DND-41 (cell line): Measurements from ENCODE around the gene GNB2.

ENCODE experiments used
- EZH2 ChIP-seq: IDR thresholded peaks from 3 replicates; pipeline ENCODE4 v1.6.1; 2012; ENCODE audit warnings: borderline replicate concordance, low read depth, mild to moderate bottlenecking, moderate library complexity, low read length, inconsistent platforms; ENCODE audit not compliant: severe bottlenecking
- TF ChIP-seq, protein P1 (sequence below): IDR thresholded peaks from 2 replicates; pipeline ENCODE4 v1.5.1; 2012; ENCODE audit warnings: borderline replicate concordance, low read length, moderate library complexity, mild to moderate bottlenecking; ENCODE audit not compliant: poor library complexity, severe bottlenecking; ENCODE audit errors: extremely low read depth

DNA sequence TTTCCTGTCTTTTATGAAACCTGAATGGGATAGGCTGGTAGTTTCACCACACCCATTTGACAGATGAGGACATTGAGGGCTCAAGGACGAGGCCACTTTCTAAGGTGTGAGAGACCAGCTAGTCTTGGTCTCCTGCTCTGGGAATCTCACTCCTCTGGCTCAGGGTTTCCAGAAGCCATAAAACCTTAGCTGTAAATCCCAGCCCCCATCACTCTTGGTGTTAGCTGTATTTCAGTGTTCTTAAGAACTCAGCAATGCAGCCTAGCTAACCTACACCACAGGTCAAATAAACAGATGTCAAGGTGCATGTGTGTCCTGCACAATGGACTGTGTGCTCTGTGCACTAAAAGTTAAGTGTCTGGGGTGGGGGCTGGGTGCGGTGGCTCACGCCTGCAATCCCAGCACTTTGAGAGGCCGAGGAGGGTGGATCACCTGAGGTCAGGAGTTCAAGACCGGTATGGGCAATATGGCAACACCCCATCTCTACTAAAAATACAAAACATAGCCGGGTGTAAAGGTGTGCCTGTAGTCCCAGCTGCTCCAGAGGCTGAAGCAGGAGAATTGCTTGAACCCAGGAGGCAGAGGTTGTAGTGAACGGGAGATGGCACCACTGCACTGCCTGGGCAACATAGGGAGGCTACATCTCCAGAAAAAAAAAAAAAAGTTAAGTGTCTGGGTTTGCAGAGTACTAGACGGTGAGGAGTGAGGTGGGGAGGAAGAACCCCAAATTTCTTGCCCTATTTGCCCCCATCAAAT is 46.2 kb downstream of the GNB2 start:
- TF ChIP-seq, protein P1, sequence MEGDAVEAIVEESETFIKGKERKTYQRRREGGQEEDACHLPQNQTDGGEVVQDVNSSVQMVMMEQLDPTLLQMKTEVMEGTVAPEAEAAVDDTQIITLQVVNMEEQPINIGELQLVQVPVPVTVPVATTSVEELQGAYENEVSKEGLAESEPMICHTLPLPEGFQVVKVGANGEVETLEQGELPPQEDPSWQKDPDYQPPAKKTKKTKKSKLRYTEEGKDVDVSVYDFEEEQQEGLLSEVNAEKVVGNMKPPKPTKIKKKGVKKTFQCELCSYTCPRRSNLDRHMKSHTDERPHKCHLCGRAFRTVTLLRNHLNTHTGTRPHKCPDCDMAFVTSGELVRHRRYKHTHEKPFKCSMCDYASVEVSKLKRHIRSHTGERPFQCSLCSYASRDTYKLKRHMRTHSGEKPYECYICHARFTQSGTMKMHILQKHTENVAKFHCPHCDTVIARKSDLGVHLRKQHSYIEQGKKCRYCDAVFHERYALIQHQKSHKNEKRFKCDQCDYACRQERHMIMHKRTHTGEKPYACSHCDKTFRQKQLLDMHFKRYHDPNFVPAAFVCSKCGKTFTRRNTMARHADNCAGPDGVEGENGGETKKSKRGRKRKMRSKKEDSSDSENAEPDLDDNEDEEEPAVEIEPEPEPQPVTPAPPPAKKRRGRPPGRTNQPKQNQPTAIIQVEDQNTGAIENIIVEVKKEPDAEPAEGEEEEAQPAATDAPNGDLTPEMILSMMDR: no peak
- TF ChIP-seq EZH2: no peak
